Pancreas (tissue), 10 donors: Measurements from ENCODE around the gene MAP7. TPM values are rescaled to one million over a fixed set of nuclear protein-coding genes. Genes with fewer than 3 reads are reported as not detected.
A peak's percentile ranks its signal among the peaks of the same experiment; 100 is the strongest.
"Not testable (repeated sequence)": the region's sequence is repeated elsewhere in the genome, so short reads cannot be mapped to it uniquely, and the experiment has no call there.

Experiments
- ATAC-seq, 4 donors: fragments of 200-7000 bp; cut with Tn5 transposase; one replicate each; pipeline versions ENCODE4 v1.8.0 to v1.9.1; 2020; ENCODE audit warnings: mild to moderate bottlenecking in 4 of 4, moderate library complexity in 4 of 4
- DNase-seq, 6 donors: peaks; one replicate each; pipeline ENCODE4 v3.0.0-alpha.2; 2020
- FAIRE-seq: peaks from 2 replicates; lab custom pipeline; 2012; peaks lifted over from hg19 to GRCh38; lab: Jason Lieb, UNC
- H3K27ac ChIP-seq, 4 donors: fragments of 200-600 bp; sonication (generic); 1 replicate in 3 of 4; 2 replicates in 1 of 4; pipeline versions ENCODE4 v1.5.0 to v1.8.0; 2020
- H3K27me3 ChIP-seq, 4 donors: fragments of 200-600 bp; one replicate each; pipeline ENCODE4 v1.8.0; 2021
- H3K36me3 ChIP-seq, 3 donors: fragments of 200-600 bp; sonication (generic) in 1 of 3; one replicate each; pipeline versions ENCODE4 v1.5.0 to v1.8.0; 2020 to 2021
- H3K4me1 ChIP-seq, 3 donors: fragments of 200-600 bp; one replicate each; pipeline ENCODE4 v1.8.0; 2021
- H3K4me3 ChIP-seq, 4 donors: fragments of 200-600 bp; sonication (generic) in 2 of 4; one replicate each; pipeline versions ENCODE4 v1.5.0 to v1.8.0; 2020 to 2021
- H3K9me3 ChIP-seq, 4 donors: fragments of 200-600 bp; one replicate each; pipeline ENCODE4 v1.8.0; 2021
- CTCF ChIP-seq, 4 donors: fragments of 200-600 bp; sonication (generic) in 3 of 4; IDR thresholded peaks; one replicate each; pipeline versions ENCODE4 v1.5.0 to v1.8.0; 2021; ENCODE audit warnings: antibody characterized with exemption in 4 of 4
- WGBS, 2 donors: extraction: QIAGEN DNeasy Blood & Tissue Kit; methylation state at CpG; one replicate each; pipeline ENCODE4 v1.1.7; 2013; 5-methylcytosine and 5-hydroxymethylcytosine counted together
- intact Hi-C, 3 donors: fragments of 100-400 bp; cut with DNase I; formaldehyde crosslinking; loops; one replicate each; pipeline versions ENCODE4 v1.11.1 to v1.14.2; 2022
- polyA plus RNA-seq, 2 donors: library from polyadenylated mRNA; stranded (reverse); fragments of 200-250 nt; gene quantifications; one replicate each; pipeline ENCODE4 v1.2.3, GENCODE V29; 2013
- total RNA-seq, 6 donors: library from RNA; stranded (reverse); fragmentation: NEBNext Ultra II Directional in 4 of 6; extraction: Animal tissue kit (Norgen Biotek cat#: 25700) in 4 of 6; gene quantifications; one replicate each; pipeline versions ENCODE4 v1.2.1 to v1.2.4, GENCODE V29; 2021 to 2023
- donor health status: healthy with polysubstance abuse.
- donor health status: DM: no; HTN: no; CAD: no; lungs with moderate emphysema.
- donor health status: DM: no; HTN: no; CAD: no.
- donor health status: control.
- donor health status: control.
- donor health status: Bipolar disorder and iron deficiency.
- donor health status: DM: yes; HTN: yes; CAD: no.
- donor health status: DM: no; HTN: no; CAD: no.
- donor health status: DM: no; HTN: no; CAD: no.
- donor health status: DM: yes; HTN: yes; CAD: no.

Gene MAP7
- total and polyA plus RNA-seq, 8 donors, result 10.7 to 37.9 (median 24.9) TPM

GRCh38 chr6:136593748-136594490 is 43.7 kb upstream of the MAP7 start:
- no peak for TF ChIP-seq CTCF (IDR thresholded peaks at IDR 0.05)
- Histone ChIP-seq H3K36me3 (peaks cover 0 to 31% (median 18%) of the 10 kb centered on the region in 3 donors), H3K27me3 (no peaks in the 10 kb centered on the region), H3K4me3 (no peak overlapping the region), H3K27ac (peak overlapping the region in 2 of 4 donors; percentile 50 to 53), H3K9me3 (no peaks in the 10 kb centered on the region), H3K4me1 (no peaks in the 10 kb centered on the region)
- peak in 1 of 6 donors; percentile 62 for DNase-seq
- 73 to 77% methylated on average over 6 of the region's 6 CpGs for whole genome bisulfite sequencing, 2 donors
- peak in 3 of 4 donors; percentile 76 to 91 (median 86) for ATAC-seq
- intact Hi-C loops, result no loop called here
- no peak for FAIRE-seq

DNA sequence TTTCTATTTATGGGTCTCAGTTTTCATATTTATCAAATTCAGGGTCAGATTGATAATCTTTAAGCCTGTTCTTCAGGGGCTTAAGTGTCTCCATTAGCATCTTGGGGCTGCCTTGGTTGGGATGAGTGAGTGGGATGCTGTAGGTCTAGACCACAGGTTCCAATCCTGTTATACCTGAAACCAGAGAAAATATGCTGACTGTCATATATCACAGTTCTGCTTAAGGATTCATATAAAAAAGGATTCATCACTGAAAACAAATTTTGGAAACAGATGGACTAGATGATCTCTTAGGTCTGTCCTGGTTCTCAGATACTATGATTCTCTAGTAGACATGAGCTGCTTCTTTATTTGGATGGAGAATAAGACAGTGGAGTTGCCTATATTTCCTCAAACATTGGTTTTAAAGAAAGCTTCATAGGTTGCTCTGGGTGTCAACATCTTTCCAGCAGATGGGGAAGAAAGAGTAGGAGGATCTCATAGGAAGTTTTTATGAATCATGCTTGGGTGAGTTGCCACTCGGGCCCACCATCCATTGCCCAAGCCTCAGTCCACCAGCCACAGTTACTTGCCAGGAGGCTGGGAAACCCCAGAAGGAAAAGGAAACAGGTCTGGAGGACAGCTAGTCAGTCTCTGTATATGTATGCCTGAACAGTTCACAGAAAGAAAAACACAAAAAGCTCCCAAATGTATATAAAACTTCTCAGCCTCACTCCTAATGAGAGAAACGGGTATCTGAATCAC is 42.9 kb upstream of the MAP7 start:
- no peaks in the 10 kb centered on the region for H3K9me3 ChIP-seq
- no peak overlapping the region for H3K4me3 ChIP-seq
- no peaks in the 10 kb centered on the region for H3K27me3 ChIP-seq
- H3K27ac ChIP-seq, result peak overlapping the region in 2 of 4 donors; percentile 50 to 53
- 80 to 89% methylated on average over 2 of the region's 2 CpGs for WGBS, 2 donors
- peak in 1 of 4 donors; percentile 7 for ATAC-seq
- H3K36me3 ChIP-seq, result peaks cover 0 to 31% (median 18%) of the 10 kb centered on the region in 3 donors
- no peak for FAIRE-seq
- H3K4me1 ChIP-seq, result no peaks in the 10 kb centered on the region
- no peak for DNase-seq
- no peak for TF ChIP-seq CTCF (IDR thresholded peaks at IDR 0.05)
- intact Hi-C loops, result no loop called here

- no peak overlapping the region for H3K27ac ChIP-seq
- no peak overlapping the region for H3K4me3 ChIP-seq
- no peaks in the 10 kb centered on the region for H3K27me3 ChIP-seq
- no peak for TF ChIP-seq CTCF (IDR thresholded peaks at IDR 0.05)
- intact Hi-C loops, result no loop called here
- FAIRE-seq (no peak), DNase-seq (no peak), ATAC-seq (no peak)
- H3K4me1 ChIP-seq, result no peaks in the 10 kb centered on the region
- 80 to 85% methylated on average over 1 of the region's 1 CpG for WGBS, 2 donors
- H3K9me3 ChIP-seq, result no peaks in the 10 kb centered on the region
- peaks cover 0 to 31% (median 18%) of the 10 kb centered on the region in 3 donors for H3K36me3 ChIP-seq
Observed at GRCh38 chr6:136591617-136592016, 41.4 kb upstream of the MAP7 start.

DNA sequence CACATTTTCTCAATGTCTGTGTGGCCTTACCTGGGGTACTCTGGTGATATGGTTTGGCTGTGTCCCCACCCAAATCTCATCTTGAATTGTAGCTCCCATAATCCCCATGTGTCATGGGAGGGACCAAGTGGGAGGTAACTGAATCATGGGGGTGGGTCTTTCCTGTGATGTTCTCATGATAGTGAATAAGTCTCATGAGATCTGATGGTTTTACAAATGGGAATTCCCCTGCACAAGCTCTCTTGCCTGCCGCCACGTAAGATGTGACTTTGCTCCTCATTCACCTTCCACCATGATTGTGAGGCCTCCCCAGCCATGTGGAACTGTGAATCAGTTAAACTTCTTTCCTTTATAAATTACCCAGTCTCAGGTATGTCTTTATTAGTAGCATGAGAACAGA is 40.6 kb upstream of the MAP7 start:
- H3K36me3 ChIP-seq, result peaks cover 0 to 31% (median 18%) of the 10 kb centered on the region in 3 donors
- DNase-seq, H3K4me3 ChIP-seq, H3K27ac ChIP-seq, intact Hi-C loops, H3K4me1 ChIP-seq, ATAC-seq, FAIRE-seq, H3K9me3 ChIP-seq, H3K27me3 ChIP-seq: not testable (repeated sequence)
- 96 to 100% methylated on average over 2 of the region's 2 CpGs for WGBS, 2 donors

GRCh38 chr6:136587527-136587926 is 37.3 kb upstream of the MAP7 start:
- Histone ChIP-seq H3K36me3 (peaks cover 0 to 28% (median 18%) of the 10 kb centered on the region in 3 donors), H3K27me3 (no peaks in the 10 kb centered on the region), H3K27ac (no peak overlapping the region), H3K4me1 (no peaks in the 10 kb centered on the region), H3K9me3 (no peaks in the 10 kb centered on the region), H3K4me3 (no peak overlapping the region)
- intact Hi-C loops, result loop anchor here in 1 of 3 donors (10.0 kb wide), 1 partner anchor 207 kb away; the partner anchor contains the start of gene MAP3K5
- FAIRE-seq (no peak), ATAC-seq (no peak), DNase-seq (no peak)
- TF ChIP-seq CTCF (IDR thresholded peaks at IDR 0.05), result no peak
- WGBS, 2 donors, result 92 to 96% methylated on average over 1 of the region's 1 CpG
